ENCODE data around the gene FN3KRP.

DNA sequence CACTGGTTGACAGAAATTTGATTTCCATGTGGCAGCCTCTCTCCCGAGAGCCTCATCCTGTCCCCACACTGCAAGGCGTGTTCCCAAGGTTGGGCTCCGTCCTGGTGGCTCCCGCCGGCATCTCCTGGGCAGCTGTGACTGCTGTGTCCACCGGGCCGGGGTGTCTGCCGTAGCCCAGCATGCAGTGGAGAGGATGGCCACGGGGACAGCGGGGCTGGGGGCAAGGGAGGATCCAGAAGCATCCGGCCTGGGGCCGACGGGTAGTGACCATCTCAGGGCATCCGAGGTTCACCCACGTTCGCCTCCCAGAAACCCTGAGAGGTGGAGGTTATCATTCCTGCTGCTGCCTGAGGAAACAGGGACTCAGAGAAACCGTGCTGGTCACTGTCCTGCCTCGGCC, 10.8 kb upstream of the FN3KRP start:
- TF ChIP-seq, protein P1, sequence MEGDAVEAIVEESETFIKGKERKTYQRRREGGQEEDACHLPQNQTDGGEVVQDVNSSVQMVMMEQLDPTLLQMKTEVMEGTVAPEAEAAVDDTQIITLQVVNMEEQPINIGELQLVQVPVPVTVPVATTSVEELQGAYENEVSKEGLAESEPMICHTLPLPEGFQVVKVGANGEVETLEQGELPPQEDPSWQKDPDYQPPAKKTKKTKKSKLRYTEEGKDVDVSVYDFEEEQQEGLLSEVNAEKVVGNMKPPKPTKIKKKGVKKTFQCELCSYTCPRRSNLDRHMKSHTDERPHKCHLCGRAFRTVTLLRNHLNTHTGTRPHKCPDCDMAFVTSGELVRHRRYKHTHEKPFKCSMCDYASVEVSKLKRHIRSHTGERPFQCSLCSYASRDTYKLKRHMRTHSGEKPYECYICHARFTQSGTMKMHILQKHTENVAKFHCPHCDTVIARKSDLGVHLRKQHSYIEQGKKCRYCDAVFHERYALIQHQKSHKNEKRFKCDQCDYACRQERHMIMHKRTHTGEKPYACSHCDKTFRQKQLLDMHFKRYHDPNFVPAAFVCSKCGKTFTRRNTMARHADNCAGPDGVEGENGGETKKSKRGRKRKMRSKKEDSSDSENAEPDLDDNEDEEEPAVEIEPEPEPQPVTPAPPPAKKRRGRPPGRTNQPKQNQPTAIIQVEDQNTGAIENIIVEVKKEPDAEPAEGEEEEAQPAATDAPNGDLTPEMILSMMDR (IDR thresholded peaks at IDR 0.05; ENCODE audit: low read length) = no peak
- TF ChIP-seq EZH2 (IDR thresholded peaks at IDR 0.05; ENCODE audit: borderline replicate concordance, low read length) = no peak
